BJ (cell line): ENCODE results near the gene GPAT3. TPM values are rescaled to one million over a fixed set of nuclear protein-coding genes. Genes with fewer than 3 reads are reported as not detected.
A peak's percentile ranks its signal among the peaks of the same experiment; 100 is the strongest.
"Not testable (repeated sequence)": the region's sequence is repeated elsewhere in the genome, so short reads cannot be mapped to it uniquely, and the experiment has no call there.

Experiments
- CTCF ChIA-PET: fragments of 350-600 bp; formaldehyde crosslinking; extraction: SDS; loops from one replicate; lab custom pipeline; 2021; ENCODE audit warnings: antibody characterized with exemption, inconsistent platforms; lab: Yijun Ruan, JAX
- POLR2A ChIA-PET: fragments of 300-600 bp; sonication (Branson Sonifier 250); formaldehyde crosslinking; extraction: SDS; loops from one replicate; lab custom pipeline; 2021; ENCODE audit warnings: antibody characterized with exemption; lab: Charles Lee
- DNase-seq: peaks from one replicate; pipeline ENCODE4 v3.0.0-alpha.2; 2011; ENCODE audit warnings: low read depth
- H3K27me3 ChIP-seq: 2 replicates; pipeline ENCODE4 v1.6.0; 2011; ENCODE audit warnings: low read length; ENCODE audit not compliant: control insufficient read depth, insufficient read depth
- H3K36me3 ChIP-seq: 2 replicates; pipeline ENCODE4 v1.5.1; 2011; ENCODE audit warnings: low read length; ENCODE audit not compliant: control insufficient read depth, insufficient read depth
- H3K4me3 ChIP-seq: 2 replicates; pipeline ENCODE4 v1.5.1; 2011; ENCODE audit warnings: low read depth, mild to moderate bottlenecking, control low read depth, low read length
- polyA plus RNA-seq: library from polyadenylated mRNA; depleted of rRNA; stranded (reverse); fragments of >200 nt; gene quantifications from 2 replicates; pipeline ENCODE4 v1.2.3, GENCODE V29; 2011
- TF ChIP-seq, protein P1 (sequence below): IDR thresholded peaks from 2 replicates; pipeline ENCODE4 v1.5.1; 2011; ENCODE audit warnings: low read depth, mild to moderate bottlenecking, control low read depth, inconsistent platforms, low read length, moderate library complexity; ENCODE audit not compliant: insufficient read depth

GPAT3 gene
- polyA plus RNA-seq, 1 experiment = 0.58 TPM

DNA sequence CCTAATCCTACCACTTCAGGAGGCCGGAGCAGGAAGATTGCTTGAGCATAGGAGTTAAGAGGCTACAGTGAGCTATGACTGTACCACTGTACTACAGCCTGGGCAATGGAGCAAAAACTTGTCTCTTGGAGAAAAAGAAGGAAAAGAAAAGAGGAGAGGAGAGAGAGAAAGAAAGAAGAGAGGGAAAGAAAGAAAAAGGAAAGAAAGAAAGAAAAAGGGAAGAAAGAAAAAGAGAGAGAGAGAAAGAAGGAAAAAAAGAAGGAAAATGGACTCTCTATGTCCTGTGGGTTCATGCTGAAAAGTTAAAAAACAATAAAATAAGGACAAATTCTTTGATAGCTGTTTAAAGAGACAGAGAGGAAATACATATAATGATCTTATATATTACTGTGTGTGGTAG lies 37.7 kb upstream of the GPAT3 start:
- TF ChIP-seq, protein P1, sequence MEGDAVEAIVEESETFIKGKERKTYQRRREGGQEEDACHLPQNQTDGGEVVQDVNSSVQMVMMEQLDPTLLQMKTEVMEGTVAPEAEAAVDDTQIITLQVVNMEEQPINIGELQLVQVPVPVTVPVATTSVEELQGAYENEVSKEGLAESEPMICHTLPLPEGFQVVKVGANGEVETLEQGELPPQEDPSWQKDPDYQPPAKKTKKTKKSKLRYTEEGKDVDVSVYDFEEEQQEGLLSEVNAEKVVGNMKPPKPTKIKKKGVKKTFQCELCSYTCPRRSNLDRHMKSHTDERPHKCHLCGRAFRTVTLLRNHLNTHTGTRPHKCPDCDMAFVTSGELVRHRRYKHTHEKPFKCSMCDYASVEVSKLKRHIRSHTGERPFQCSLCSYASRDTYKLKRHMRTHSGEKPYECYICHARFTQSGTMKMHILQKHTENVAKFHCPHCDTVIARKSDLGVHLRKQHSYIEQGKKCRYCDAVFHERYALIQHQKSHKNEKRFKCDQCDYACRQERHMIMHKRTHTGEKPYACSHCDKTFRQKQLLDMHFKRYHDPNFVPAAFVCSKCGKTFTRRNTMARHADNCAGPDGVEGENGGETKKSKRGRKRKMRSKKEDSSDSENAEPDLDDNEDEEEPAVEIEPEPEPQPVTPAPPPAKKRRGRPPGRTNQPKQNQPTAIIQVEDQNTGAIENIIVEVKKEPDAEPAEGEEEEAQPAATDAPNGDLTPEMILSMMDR = no peak
- no peak for DNase-seq
- ChIA-PET CTCF (interaction anchor here (0.8 to 3.1 kb wide), 3 partner anchors 11 to 142 kb away, joined by 3 to 8 read pairs (median 5); no protein-coding TSS in a partner anchor), POLR2A (interaction anchor here (0.7 kb wide), 1 partner anchor 8 kb away, joined by 4 read pairs; no protein-coding TSS in a partner anchor)
- H3K4me3 ChIP-seq = no peak overlapping the region
- no peaks in the 10 kb centered on the region for H3K36me3 ChIP-seq
- no peaks in the 10 kb centered on the region for H3K27me3 ChIP-seq

GRCh38 chr4:83501671-83502070 lies 34.2 kb upstream of the GPAT3 start:
- H3K4me3 ChIP-seq, H3K36me3 ChIP-seq, DNase-seq, POLR2A ChIA-PET, CTCF ChIA-PET, H3K27me3 ChIP-seq: not testable (repeated sequence)

DNA sequence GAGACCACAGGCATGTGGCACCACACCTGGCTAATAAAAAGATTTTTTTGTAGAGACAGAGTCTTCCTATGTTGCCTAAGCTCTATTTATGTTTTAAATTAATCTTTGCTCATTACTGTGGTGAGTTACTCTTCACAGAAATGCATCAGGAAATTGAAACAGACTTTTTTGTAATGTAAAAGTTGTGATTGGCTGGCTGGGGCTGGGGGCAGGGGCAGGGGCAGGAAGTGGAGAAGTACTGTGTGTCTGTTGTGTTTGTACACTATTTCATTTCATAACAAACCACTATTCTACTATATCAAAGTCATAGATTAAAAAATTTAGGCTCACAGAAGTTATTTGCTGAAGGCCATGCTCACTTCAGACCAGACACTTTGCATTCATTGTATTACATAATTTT lies 31.9 kb upstream of the GPAT3 start:
- Histone ChIP-seq H3K36me3 (no peaks in the 10 kb centered on the region), H3K27me3 (no peaks in the 10 kb centered on the region), H3K4me3 (no peak overlapping the region)
- POLR2A ChIA-PET = no interaction called here
- CTCF ChIA-PET = interaction anchor here (1.0 to 1.6 kb wide), 2 partner anchors 16 to 141 kb away, joined by 3 read pairs; no protein-coding TSS in a partner anchor
- no peak for DNase-seq
- TF ChIP-seq, protein P1 = no peak

GRCh38 chr4:83504503-83504902 lies 31.4 kb upstream of the GPAT3 start:
- CTCF ChIA-PET = interaction anchor here (0.7 kb wide), 1 partner anchor 137 kb away, joined by 3 read pairs; no protein-coding TSS in a partner anchor
- no peaks in the 10 kb centered on the region for H3K36me3 ChIP-seq
- no peaks in the 10 kb centered on the region for H3K27me3 ChIP-seq
- POLR2A ChIA-PET = no interaction called here
- H3K4me3 ChIP-seq = no peak overlapping the region
- TF ChIP-seq, protein P1 = no peak
- DNase-seq = no peak

DNA sequence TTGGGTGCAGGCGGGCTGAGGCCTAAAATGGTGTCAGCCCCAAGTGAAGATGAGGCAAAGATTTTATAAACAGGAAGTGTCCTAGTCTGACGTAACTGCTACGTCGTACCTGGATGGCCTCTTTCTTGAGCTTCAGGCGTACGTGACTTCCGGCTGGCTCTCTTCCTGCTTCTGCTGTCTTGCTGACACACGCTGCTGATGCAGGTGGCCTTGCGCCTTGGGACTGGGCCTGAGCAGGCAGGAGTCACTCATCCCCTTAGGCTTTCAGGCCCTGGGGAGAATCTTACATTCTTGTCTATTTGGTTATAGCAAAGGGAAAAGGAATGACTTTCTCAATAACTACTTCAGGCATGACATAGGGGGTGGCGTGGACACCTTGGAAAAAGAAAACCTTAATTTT lies 30.9 kb upstream of the GPAT3 start:
- TF ChIP-seq, protein P1 = no peak
- ChIA-PET CTCF (interaction anchor here (0.6 to 0.7 kb wide), 2 partner anchors 137 to 534 kb away, joined by 3 read pairs; no protein-coding TSS in a partner anchor), POLR2A (no interaction called here)
- H3K36me3 ChIP-seq = no peaks in the 10 kb centered on the region
- no peak overlapping the region for H3K4me3 ChIP-seq
- no peaks in the 10 kb centered on the region for H3K27me3 ChIP-seq
- no peak for DNase-seq

DNA sequence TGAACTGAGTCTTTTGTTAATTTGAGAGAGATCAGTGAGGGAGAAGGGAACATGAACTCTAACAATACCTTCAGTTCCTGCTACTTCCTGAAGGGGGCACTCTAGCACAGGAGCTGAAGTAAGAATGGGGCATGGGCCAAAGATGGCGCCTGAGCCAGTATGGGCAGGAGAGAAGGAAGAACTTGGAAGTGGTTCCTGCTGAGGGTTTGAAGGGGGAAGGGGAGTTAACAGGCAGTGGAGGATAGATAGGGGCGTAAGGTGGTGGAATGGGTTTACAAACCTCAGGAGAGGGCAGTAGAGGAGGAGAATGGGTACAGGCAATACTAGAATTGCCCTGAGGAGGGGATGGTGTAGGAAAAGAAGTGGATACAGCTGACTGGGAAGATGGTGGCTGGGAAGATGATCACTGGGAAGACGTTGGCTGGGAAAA lies 26.7 kb upstream of the GPAT3 start:
- H3K36me3 ChIP-seq, DNase-seq, POLR2A ChIA-PET, H3K4me3 ChIP-seq, H3K27me3 ChIP-seq: not testable (repeated sequence)
- TF ChIP-seq, protein P1 = peak; percentile 67
- CTCF ChIA-PET = interaction anchor here (0.7 to 4.2 kb wide), 24 partner anchors 9 to 452 kb away, joined by 3 to 54 read pairs (median 3); partner anchors contain the start of gene ABRAXAS1
